Adrenal gland (tissue), 12 donors: ENCODE data around the gene UMPS. TPM values are rescaled to one million over a fixed set of nuclear protein-coding genes. Genes with fewer than 3 reads are reported as not detected.

Source experiments
- DNase-seq, 7 donors: peaks; one replicate each; pipeline ENCODE4 v3.0.0-alpha.2; 2019 to 2020
- H3K27ac ChIP-seq, 5 donors: fragments of 200-600 bp; sonication (generic) in 4 of 5; 1 replicate in 3 of 5; 2 replicates in 2 of 5; pipeline versions ENCODE4 v1.5.1 to v1.8.0; 2016 to 2020; ENCODE audit warnings: mild to moderate bottlenecking in 1 of 5
- H3K27me3 ChIP-seq: fragments of 200-600 bp; 2 replicates; pipeline ENCODE4 v1.8.0; 2021
- H3K36me3 ChIP-seq, 2 donors: fragments of 200-600 bp; replicated peaks in 1 of 2; 1 replicate in 1 of 2; 2 replicates in 1 of 2; pipeline versions ENCODE4 v1.5.1 to v1.8.0; 2018 to 2022
- H3K4me1 ChIP-seq, 2 donors: fragments of 200-600 bp; replicated peaks in 1 of 2; 1 replicate in 1 of 2; 2 replicates in 1 of 2; pipeline versions ENCODE4 v1.5.1 to v1.8.0; 2018 to 2021
- H3K4me3 ChIP-seq, 4 donors: fragments of 200-600 bp; sonication (generic) in 3 of 4; one replicate each; pipeline ENCODE4 v1.5.1; 2016 to 2018
- H3K9me3 ChIP-seq, 3 donors: fragments of 200-600 bp; sonication (generic) in 1 of 3; replicated peaks in 1 of 3; 1 replicate in 2 of 3; 2 replicates in 1 of 3; pipeline versions ENCODE4 v1.5.1 to v1.8.0; 2016 to 2021
- POLR2A ChIP-seq, 2 donors: fragments of 450-650 bp; IDR thresholded peaks; one replicate each; pipeline ENCODE4 v1.6.1; 2017; ENCODE audit warnings: antibody characterized with exemption in 2 of 2, mild to moderate bottlenecking in 2 of 2, moderate library complexity in 1 of 2
- WGBS, 4 donors: extraction: QIAGEN DNeasy Blood & Tissue Kit in 2 of 4; methylation state at CpG; one replicate each; pipeline versions ENCODE4 v1.1.5 to v1.1.7; 2013 to 2017; 5-methylcytosine and 5-hydroxymethylcytosine counted together
- intact Hi-C, 2 donors: fragments of 100-400 bp; cut with DNase I; formaldehyde crosslinking; loops; one replicate each; pipeline versions ENCODE4 v1.14.1 to v1.15.0; 2022 to 2023
- polyA plus RNA-seq, 3 donors: library from polyadenylated mRNA; stranded (reverse); fragments of 200-250 nt in 2 of 3; fragments of 350-450 nt in 1 of 3; fragmentation: Illumina TruSeq in 1 of 3; extraction: RNeasy Lipid Tissue Mini Kit (QIAGEN cat#74804) in 1 of 3; gene quantifications; one replicate each; pipeline ENCODE4 v1.2.3, GENCODE V29; 2013 to 2014
- total RNA-seq, 9 donors: library from RNA; depleted of rRNA in 4 of 9; stranded (reverse); fragments of >200 nt in 4 of 9; fragments of 120-200 nt in 1 of 9; fragmentation: NEBNext Ultra II Directional in 1 of 9; extraction: Animal tissue kit (Norgen Biotek cat#: 25700) in 1 of 9; gene quantifications; one replicate each; pipeline versions ENCODE4 v1.1.0 to v1.2.4, GENCODE V29; 2013 to 2023
- TF ChIP-seq, protein P1 (sequence below), 6 experiments: fragments of 450-650 bp in 4 of 6; fragments of 200-600 bp in 2 of 6; sonication (generic) in 1 of 6; IDR thresholded peaks; 1 replicate in 5 of 6; 2 replicates in 1 of 6; pipeline versions ENCODE4 v1.5.1 to v1.8.0; 2016 to 2021; ENCODE audit warnings: antibody characterized with exemption in 6 of 6, mild to moderate bottlenecking in 2 of 6, moderate library complexity in 1 of 6
- donor health status: healthy with polysubstance abuse.
- donor health status: Bipolar disorder and iron deficiency.
- donor health status: DM: yes; HTN: yes; CAD: no.
- donor health status: DM: no; HTN: no; CAD: no.
- donor health status: DM: no; HTN: no; CAD: no.
- donor health status: DM: yes; HTN: yes; CAD: no.

Gene UMPS
- total and polyA plus RNA-seq, 12 donors, result 8.8 to 45.9 (median 26.8) TPM

DNA sequence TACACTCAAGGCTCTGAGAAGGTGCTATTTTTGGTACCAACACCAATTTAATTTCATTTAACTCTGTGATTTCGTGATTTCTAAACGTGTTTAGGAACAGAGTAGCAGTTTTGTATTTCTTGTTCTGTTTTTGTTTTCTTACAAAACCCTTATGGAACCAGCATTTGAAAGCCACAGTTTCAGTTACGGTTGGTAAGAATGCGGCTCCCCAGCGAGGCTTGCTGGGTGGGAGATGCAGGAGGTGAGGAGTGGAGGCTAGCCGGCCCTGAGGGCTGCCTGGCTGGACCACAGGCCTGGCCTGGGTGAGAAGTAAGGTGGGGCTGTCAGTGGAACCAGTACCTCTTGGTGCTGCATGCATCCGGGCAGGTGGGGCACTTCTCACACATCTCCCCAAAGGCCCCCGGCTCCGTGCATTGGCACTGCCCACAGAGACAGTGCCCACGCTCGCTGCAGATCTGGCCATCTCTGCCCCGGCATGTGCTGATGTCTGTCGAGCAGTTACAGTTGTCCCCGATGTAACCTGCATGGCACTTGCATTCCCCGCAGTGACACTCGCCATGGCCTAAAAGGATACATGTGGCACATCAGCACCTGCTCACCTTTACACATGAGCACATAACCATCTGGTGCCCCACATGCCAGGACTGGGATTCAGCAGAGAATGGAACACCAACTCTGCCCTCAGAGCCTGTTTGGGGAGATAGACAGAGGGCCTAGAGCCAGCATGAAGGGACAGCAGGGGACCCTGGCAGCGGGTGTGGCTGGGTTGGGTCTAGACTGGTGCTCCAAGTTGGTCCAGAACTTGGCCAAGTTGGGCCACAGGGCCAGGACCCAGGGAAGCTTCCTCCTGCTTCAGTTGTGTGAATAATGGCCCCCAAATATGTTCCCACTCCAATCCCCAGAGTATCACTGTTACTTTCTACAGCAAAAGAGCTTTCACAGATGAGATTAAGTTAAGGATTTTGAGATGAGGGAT is 43.4 kb downstream of the UMPS start:
- 91 to 95% (median 94%) methylated on average over 11 to 17 of the region's 17 CpGs for WGBS, 4 donors
- Histone ChIP-seq H3K4me1 (peaks cover 16 to 51% of the 10 kb centered on the region in 2 donors), H3K9me3 (no peaks in the 10 kb centered on the region), H3K36me3 (peaks cover 0 to 4% of the 10 kb centered on the region in 2 donors), H3K27me3 (no peaks in the 10 kb centered on the region), H3K4me3 (no peak overlapping the region), H3K27ac (peak overlapping the region in 3 of 5 donors; percentile 58 to 84 (median 71))
- DNase-seq, result no peak
- intact Hi-C loops, result no loop called here
- TF ChIP-seq POLR2A (IDR thresholded peaks at IDR 0.05), result no peak
- TF ChIP-seq, protein P1, sequence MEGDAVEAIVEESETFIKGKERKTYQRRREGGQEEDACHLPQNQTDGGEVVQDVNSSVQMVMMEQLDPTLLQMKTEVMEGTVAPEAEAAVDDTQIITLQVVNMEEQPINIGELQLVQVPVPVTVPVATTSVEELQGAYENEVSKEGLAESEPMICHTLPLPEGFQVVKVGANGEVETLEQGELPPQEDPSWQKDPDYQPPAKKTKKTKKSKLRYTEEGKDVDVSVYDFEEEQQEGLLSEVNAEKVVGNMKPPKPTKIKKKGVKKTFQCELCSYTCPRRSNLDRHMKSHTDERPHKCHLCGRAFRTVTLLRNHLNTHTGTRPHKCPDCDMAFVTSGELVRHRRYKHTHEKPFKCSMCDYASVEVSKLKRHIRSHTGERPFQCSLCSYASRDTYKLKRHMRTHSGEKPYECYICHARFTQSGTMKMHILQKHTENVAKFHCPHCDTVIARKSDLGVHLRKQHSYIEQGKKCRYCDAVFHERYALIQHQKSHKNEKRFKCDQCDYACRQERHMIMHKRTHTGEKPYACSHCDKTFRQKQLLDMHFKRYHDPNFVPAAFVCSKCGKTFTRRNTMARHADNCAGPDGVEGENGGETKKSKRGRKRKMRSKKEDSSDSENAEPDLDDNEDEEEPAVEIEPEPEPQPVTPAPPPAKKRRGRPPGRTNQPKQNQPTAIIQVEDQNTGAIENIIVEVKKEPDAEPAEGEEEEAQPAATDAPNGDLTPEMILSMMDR (IDR thresholded peaks at IDR 0.05), result no peak

DNA sequence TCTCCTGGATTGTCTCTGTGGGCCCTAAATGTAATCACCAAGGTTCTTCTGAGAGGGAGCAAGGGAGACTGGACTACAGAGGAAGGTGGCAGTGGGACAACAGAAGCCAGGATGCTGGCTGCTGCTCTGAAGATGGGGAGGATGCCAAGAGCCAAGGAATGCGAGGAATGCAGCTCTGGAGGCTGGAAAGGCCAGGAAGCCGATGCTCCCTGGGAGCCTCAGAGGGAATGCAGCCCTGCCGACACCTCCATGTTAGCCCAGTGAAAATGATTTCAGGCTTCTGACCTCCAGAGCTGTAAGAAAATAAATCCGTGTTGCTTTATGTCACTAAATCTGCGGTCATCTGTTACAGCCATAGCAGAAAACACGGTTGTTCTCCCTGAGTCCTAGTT is 44.1 kb downstream of the UMPS start:
- 39 to 66% (median 66%) methylated on average over 6 of the region's 6 CpGs for WGBS, 4 donors
- intact Hi-C loops, result no loop called here
- DNase-seq, result peak in 5 of 7 donors; percentile 49 to 81 (median 78)
- TF ChIP-seq, protein P1 (IDR thresholded peaks at IDR 0.05), result no peak
- TF ChIP-seq POLR2A (IDR thresholded peaks at IDR 0.05), result no peak
- Histone ChIP-seq H3K4me3 (no peak overlapping the region), H3K27ac (peak overlapping the region in 1 of 5 donors; percentile 84), H3K4me1 (peaks cover 16 to 51% of the 10 kb centered on the region in 2 donors), H3K27me3 (no peaks in the 10 kb centered on the region), H3K9me3 (no peaks in the 10 kb centered on the region), H3K36me3 (no peaks in the 10 kb centered on the region)

DNA sequence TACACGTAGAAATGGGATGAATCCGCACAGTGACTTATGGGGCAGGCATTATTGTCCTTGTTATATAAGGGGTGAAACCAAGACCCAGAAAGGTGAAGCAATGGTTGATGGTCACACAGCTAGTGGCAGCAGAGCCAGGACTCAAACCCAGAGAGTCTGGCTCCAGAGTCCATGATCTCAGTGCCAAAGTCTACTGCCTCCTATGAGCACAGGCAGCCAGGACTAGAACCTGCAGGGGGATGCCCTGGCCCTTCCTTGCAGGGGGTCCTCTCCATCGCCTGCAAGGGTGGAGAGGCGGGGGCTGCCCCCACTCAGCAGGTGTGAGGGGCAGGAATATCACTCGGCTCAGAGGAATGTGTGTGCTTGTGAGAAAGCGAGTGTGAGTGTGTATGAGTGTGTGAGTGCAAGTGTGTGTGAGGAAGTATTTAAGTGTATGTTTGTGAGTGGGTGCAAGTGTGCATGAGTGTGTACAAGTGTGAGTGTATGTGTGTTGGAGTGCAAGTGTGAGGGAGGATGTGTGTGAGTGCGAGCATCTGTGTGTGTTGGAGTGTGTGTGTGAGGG is 44.7 kb downstream of the UMPS start:
- no peak for DNase-seq
- Histone ChIP-seq H3K27ac (peak overlapping the region in 1 of 5 donors; percentile 84), H3K27me3 (no peaks in the 10 kb centered on the region), H3K4me1 (peaks cover 16 to 54% of the 10 kb centered on the region in 2 donors), H3K9me3 (no peaks in the 10 kb centered on the region), H3K36me3 (no peaks in the 10 kb centered on the region), H3K4me3 (no peak overlapping the region)
- TF ChIP-seq, protein P1 (IDR thresholded peaks at IDR 0.05), result no peak
- no peak for TF ChIP-seq POLR2A (IDR thresholded peaks at IDR 0.05)
- intact Hi-C loops, result no loop called here
- WGBS, 4 donors, result 81 to 93% (median 86%) methylated on average over 6 to 7 of the region's 7 CpGs

DNA sequence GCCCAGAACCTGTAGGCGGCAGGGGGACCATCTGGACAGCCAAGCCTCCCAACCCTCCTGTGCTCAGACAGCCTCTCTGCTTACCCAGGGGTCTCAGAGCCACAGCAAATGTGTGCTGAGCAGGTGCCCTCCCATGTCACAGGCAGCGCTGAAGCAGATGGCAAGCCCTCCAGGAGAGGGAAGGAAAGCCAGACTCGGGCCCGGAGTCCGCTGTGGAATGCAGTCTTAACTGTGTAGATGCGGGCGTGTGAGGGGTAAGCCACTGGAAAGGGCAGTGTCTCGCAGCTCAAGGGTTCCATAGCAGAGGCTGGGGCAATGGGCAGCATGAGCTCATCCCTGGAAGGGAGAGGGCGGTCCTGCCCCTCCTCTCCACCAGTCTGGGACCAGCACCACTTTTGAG is 45.6 kb downstream of the UMPS start:
- WGBS, 4 donors, result 88 to 97% (median 93%) methylated on average over 8 to 9 of the region's 9 CpGs
- DNase-seq, result no peak
- Histone ChIP-seq H3K4me1 (peaks cover 21 to 55% of the 10 kb centered on the region in 2 donors), H3K36me3 (no peaks in the 10 kb centered on the region), H3K9me3 (no peaks in the 10 kb centered on the region), H3K27ac (no peak overlapping the region), H3K4me3 (no peak overlapping the region), H3K27me3 (no peaks in the 10 kb centered on the region)
- intact Hi-C loops, result no loop called here
- no peak for TF ChIP-seq POLR2A (IDR thresholded peaks at IDR 0.05)
- TF ChIP-seq, protein P1 (IDR thresholded peaks at IDR 0.05), result no peak
